OCI-LY3 (cell line): ENCODE results near the gene PPCDC.

Experiments used
- EZH2phosphoT487 ChIP-seq: fragments of 200-600 bp; shearing (Covaris generic); IDR thresholded peaks from 2 replicates; pipeline ENCODE4 v1.6.1; 2018; ENCODE audit warnings: antibody characterized with exemption, mixed run types, low read depth
- TF ChIP-seq, protein P1 (sequence below): fragments of 200-600, 300-600 bp; sonication (generic); IDR thresholded peaks from 2 replicates; pipeline ENCODE4 v1.5.1; 2014; ENCODE audit warnings: antibody characterized with exemption, low read length, low read depth

GRCh38 chr15:74976159-74976558, 47.2 kb upstream of the PPCDC start:
- TF ChIP-seq, protein P1, sequence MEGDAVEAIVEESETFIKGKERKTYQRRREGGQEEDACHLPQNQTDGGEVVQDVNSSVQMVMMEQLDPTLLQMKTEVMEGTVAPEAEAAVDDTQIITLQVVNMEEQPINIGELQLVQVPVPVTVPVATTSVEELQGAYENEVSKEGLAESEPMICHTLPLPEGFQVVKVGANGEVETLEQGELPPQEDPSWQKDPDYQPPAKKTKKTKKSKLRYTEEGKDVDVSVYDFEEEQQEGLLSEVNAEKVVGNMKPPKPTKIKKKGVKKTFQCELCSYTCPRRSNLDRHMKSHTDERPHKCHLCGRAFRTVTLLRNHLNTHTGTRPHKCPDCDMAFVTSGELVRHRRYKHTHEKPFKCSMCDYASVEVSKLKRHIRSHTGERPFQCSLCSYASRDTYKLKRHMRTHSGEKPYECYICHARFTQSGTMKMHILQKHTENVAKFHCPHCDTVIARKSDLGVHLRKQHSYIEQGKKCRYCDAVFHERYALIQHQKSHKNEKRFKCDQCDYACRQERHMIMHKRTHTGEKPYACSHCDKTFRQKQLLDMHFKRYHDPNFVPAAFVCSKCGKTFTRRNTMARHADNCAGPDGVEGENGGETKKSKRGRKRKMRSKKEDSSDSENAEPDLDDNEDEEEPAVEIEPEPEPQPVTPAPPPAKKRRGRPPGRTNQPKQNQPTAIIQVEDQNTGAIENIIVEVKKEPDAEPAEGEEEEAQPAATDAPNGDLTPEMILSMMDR = peak; percentile 44
- no peak for TF ChIP-seq EZH2phosphoT487
